Fibroblast of pulmonary artery (primary cell): ENCODE data around the gene NDUFB5.
A peak's percentile ranks its signal among the peaks of the same experiment; 100 is the strongest.
"Not testable (repeated sequence)": the region's sequence is repeated elsewhere in the genome, so short reads cannot be mapped to it uniquely, and the experiment has no call there.

ENCODE experiments used
- DNase-seq: peaks from one replicate; pipeline ENCODE4 v3.0.0-alpha.2; 2010; ENCODE audit warnings: low read depth
- H3K4me3 ChIP-seq: replicated peaks from 2 replicates; pipeline ENCODE4 v1.5.1; 2011; ENCODE audit warnings: low read depth, mild to moderate bottlenecking, control low read depth, low read length, moderate library complexity
- CTCF ChIP-seq: IDR thresholded peaks from 2 replicates; pipeline ENCODE4 v1.5.1; 2011; ENCODE audit warnings: mild to moderate bottlenecking, control low read depth, low read length, inconsistent platforms; ENCODE audit errors: missing control alignments

The NDUFB5 gene

GRCh38 chr3:179624451-179624850, 19.9 kb downstream of the NDUFB5 start:
- no peak for DNase-seq
- no peak for TF ChIP-seq CTCF
- no peak overlapping the region for H3K4me3 ChIP-seq

- TF ChIP-seq CTCF: no peak
Observed at GRCh38 chr3:179630753-179631451, 26.3 kb downstream of the NDUFB5 start.

GRCh38 chr3:179640469-179640868, 35.9 kb downstream of the NDUFB5 start:
- DNase-seq: no peak
- no peak for TF ChIP-seq CTCF
- H3K4me3 ChIP-seq: no peak overlapping the region

More at GRCh38 chr3:179630753-179631451, 26.3 kb downstream of the NDUFB5 start:
- no peak overlapping the region for H3K4me3 ChIP-seq
- no peak for DNase-seq

- no peak for TF ChIP-seq CTCF
- no peak overlapping the region for H3K4me3 ChIP-seq
- DNase-seq: no peak
Observed at GRCh38 chr3:179642871-179643270, 38.3 kb downstream of the NDUFB5 start.

- H3K4me3 ChIP-seq, DNase-seq: not testable (repeated sequence)
Observed at GRCh38 chr3:179643837-179644236, 39.2 kb downstream of the NDUFB5 start.

GRCh38 chr3:179646177-179646576, 41.6 kb downstream of the NDUFB5 start:
- TF ChIP-seq CTCF: no peak
- no peak for DNase-seq
- H3K4me3 ChIP-seq: no peak overlapping the region

GRCh38 chr3:179651687-179652446, 47.3 kb downstream of the NDUFB5 start:
- no peak for TF ChIP-seq CTCF
- peak overlapping the region; percentile 79 for H3K4me3 ChIP-seq
- DNase-seq: no peak
